GM18873 (cell line): Measurements from ENCODE around the gene MET.
"Not testable (repeated sequence)": the region's sequence is repeated elsewhere in the genome, so short reads cannot be mapped to it uniquely, and the experiment has no call there.

Experiments
- ATAC-seq: cut with Tn5 transposase; IDR thresholded peaks from one replicate; pipeline ENCODE4 v1.9.1; 2021; ENCODE audit warnings: mild to moderate bottlenecking, moderate library complexity, moderate number of reproducible peaks; ENCODE audit not compliant: unreplicated experiment, low FRiP score

The MET gene

GRCh38 chr7:116671681-116672595 lies at the start of gene MET:
TSS of gene MET (plus strand) at chr7:116672196. CDS start at chr7:116699085, 26,889 bp downstream.
- ATAC-seq: peak; percentile 81

- ATAC-seq: no peak
These were observed 45.1 kb upstream of the MET start for GRCh38 chr7:116626886-116627285.

- no peak for ATAC-seq
These were observed 42.9 kb upstream of the MET start for GRCh38 chr7:116629051-116629463.

- peak; percentile 96 for ATAC-seq
These were observed 41.6 kb upstream of the MET start for GRCh38 chr7:116630357-116630756.

GRCh38 chr7:116630932-116631671 lies 40.9 kb upstream of the MET start:
- peak; percentile 13 for ATAC-seq

GRCh38 chr7:116631676-116632075 lies 40.3 kb upstream of the MET start:
- ATAC-seq: no peak

- ATAC-seq: no peak
These were observed 39.6 kb upstream of the MET start for GRCh38 chr7:116632384-116632783.

- ATAC-seq: peak; percentile 38
These were observed 38.6 kb upstream of the MET start for GRCh38 chr7:116633131-116633988.

GRCh38 chr7:116636997-116637396 lies 35.0 kb upstream of the MET start:
- ATAC-seq: no peak

GRCh38 chr7:116638592-116638991 lies 33.4 kb upstream of the MET start:
- ATAC-seq: not testable (repeated sequence)

GRCh38 chr7:116641551-116642153 lies 30.3 kb upstream of the MET start:
- no peak for ATAC-seq

- not testable (repeated sequence) for ATAC-seq
These were observed 28.8 kb upstream of the MET start for GRCh38 chr7:116643148-116643547.

GRCh38 chr7:116644628-116645027 lies 27.4 kb upstream of the MET start:
- no peak for ATAC-seq

- ATAC-seq: no peak
These were observed 24.7 kb upstream of the MET start for GRCh38 chr7:116647290-116647689.

- ATAC-seq: no peak
These were observed 24.1 kb upstream of the MET start for GRCh38 chr7:116647861-116648260.

- ATAC-seq: no peak
These were observed 21.6 kb upstream of the MET start for GRCh38 chr7:116650436-116650835.

- ATAC-seq: no peak
These were observed 19.2 kb upstream of the MET start for GRCh38 chr7:116652793-116653192.

- ATAC-seq: no peak
These were observed 18.8 kb upstream of the MET start for GRCh38 chr7:116653204-116653603.

GRCh38 chr7:116653646-116654045 lies 18.4 kb upstream of the MET start:
- no peak for ATAC-seq

GRCh38 chr7:116659248-116659647 lies 12.7 kb upstream of the MET start:
- ATAC-seq: not testable (repeated sequence)
